Measurements from ENCODE around the gene STYX.

DNA sequence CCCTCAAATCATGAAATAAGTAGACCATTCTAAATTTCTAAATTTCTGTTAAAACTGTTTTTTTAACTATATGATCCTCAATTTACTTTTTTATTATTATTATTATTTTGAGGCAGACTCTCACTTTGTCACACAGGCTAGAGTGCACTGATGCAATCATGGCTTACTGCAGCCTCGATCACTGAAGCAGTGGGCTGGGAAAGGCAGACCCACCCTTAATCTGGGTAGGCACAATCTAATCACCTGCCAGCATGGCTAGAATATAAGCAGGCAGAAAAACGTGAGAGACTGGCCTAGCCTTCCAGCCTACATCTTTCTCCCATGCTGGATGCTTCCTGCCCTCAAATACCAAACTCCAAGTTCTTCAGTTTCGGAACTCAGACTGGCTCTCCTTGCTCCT is 36.9 kb upstream of the STYX start:
- TF ChIP-seq EZH2 (IDR thresholded peaks at IDR 0.05; ENCODE audit: borderline replicate concordance, low read depth, low read length, severe bottlenecking) (no peak), CTCF (IDR thresholded peaks at IDR 0.05; ENCODE audit: borderline replicate concordance, extremely low read depth, low read length, poor library complexity, severe bottlenecking) (no peak)
